ENCODE measurements around the gene TRIP12. TPM values are rescaled to one million over a fixed set of nuclear protein-coding genes. Genes with fewer than 3 reads are reported as not detected.

Gene TRIP12
- 160 TPM for total RNA-seq (2013)
- polyA plus RNA-seq (10 to 100 TPM; 22.2 to 56.7 (median 44.0) TPM), polyA minus RNA-seq (92.8 and 136 TPM in 2 replicates), total RNA-seq (270 to 609 (median 366) reads per million in 11 experiments)

DNA sequence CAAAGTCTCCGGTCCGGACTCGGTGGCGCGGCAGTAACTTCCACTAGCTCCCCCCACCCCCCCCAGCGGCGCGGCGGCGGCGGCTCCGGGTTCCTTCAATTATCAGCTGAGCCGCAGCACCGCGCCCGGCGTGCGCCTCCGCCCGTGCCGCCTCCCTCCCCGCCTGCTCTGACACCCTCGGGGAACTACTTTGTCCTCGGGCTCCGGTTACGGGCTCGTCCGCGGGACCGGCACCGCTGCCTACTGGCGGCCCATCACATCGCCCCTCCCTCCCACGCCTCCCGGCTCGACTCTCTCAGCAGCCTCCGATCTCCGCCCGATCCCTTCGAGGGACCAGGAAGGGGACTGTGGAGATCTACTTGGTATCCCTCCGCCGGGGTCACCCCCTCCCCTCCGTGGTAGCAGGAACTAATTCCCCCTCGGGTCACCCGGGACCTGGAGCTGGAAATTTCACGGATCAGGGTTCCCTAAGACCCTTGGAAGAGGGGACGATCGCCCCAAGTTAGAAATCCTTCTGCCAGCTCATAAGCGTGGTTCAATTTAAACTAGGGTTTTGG lies at the start of gene TRIP12:
TRIP12 (minus strand) TSS at position 118 of the 557 bp plus-strand sequence. CDS start 41,930 bp downstream, outside the sequence.
- intact Hi-C loops (cut with micrococcal nuclease): loop anchor here in 1 of 2 donors (10.0 kb wide), 1 partner anchor 403 kb away; the partner anchor contains the start of gene SP140L
- Histone ChIP-seq H3K4me3 (replicated peaks in 1 of 3; ENCODE audit: low read depth in 2 of 3, low read length in 3 of 3) (peak within 1 kb of the TSS; percentile 39 to 99 (median 88)), H2AFZ (ENCODE audit: insufficient read depth, low read depth, low read length, poor library complexity, severe bottlenecking) (peak within 1 kb of the TSS; percentile 100), H3K9ac (ENCODE audit: insufficient read depth, low read length, poor library complexity, severe bottlenecking) (peak within 1 kb of the TSS; percentile 91), H3K36me3 (replicated peaks in 1 of 2; ENCODE audit: control insufficient read depth in 1 of 2, insufficient read depth in 2 of 2, low read length in 2 of 2) (peaks cover 5 to 11% of the 10 kb centered on the region in 2 donors), H3K27me3 (ENCODE audit: control insufficient read depth in 2 of 2, insufficient read depth in 2 of 2, low read length in 2 of 2) (no peaks in the 10 kb centered on the region), H3K4me1 (ENCODE audit: control insufficient read depth in 1 of 2, insufficient read depth in 2 of 2, low read length in 2 of 2) (peaks cover 18 to 30% of the 10 kb centered on the region in 2 donors), H3K27ac (ENCODE audit: low read depth in 1 of 2, low read length in 2 of 2) (peak within 1 kb of the TSS; percentile 94 to 95), H3K9me3 (replicated peaks in 1 of 2; ENCODE audit: control insufficient read depth in 1 of 2, insufficient read depth in 1 of 2, low read length in 2 of 2) (no peaks in the 10 kb centered on the region), H3K79me2 (ENCODE audit: insufficient read depth, low read length) (peaks cover 48% of the 10 kb centered on the region), H4K20me1 (ENCODE audit: insufficient read depth, low read length) (peaks cover 41% of the 10 kb centered on the region), H3K4me2 (replicated peaks; ENCODE audit: extremely low read depth, low read length, poor library complexity, severe bottlenecking) (peak within 1 kb of the TSS; percentile 97)
- H3K4me1 Mint-ChIP-seq: peaks cover 39% of the 10 kb centered on the region
- no peaks in the 10 kb centered on the region for H3K9me3 Mint-ChIP-seq
- H3K27me3 Mint-ChIP-seq (ENCODE audit: low read depth in 3 of 3): no peaks in the 10 kb centered on the region
- peak; percentile 83 to 92 (median 86) for DNase-seq
- WGBS (ENCODE audit: insufficient coverage): 0% methylated on average over 38 of the region's 49 CpGs
- H3K4me3 Mint-ChIP-seq: peak within 1 kb of the TSS; percentile 99
- peaks cover 10 to 13% of the 10 kb centered on the region in 2 donors for H3K36me3 Mint-ChIP-seq
- peak within 1 kb of the TSS; percentile 96 to 99 (median 98) for H3K27ac Mint-ChIP-seq
- TF ChIP-seq, protein P1, sequence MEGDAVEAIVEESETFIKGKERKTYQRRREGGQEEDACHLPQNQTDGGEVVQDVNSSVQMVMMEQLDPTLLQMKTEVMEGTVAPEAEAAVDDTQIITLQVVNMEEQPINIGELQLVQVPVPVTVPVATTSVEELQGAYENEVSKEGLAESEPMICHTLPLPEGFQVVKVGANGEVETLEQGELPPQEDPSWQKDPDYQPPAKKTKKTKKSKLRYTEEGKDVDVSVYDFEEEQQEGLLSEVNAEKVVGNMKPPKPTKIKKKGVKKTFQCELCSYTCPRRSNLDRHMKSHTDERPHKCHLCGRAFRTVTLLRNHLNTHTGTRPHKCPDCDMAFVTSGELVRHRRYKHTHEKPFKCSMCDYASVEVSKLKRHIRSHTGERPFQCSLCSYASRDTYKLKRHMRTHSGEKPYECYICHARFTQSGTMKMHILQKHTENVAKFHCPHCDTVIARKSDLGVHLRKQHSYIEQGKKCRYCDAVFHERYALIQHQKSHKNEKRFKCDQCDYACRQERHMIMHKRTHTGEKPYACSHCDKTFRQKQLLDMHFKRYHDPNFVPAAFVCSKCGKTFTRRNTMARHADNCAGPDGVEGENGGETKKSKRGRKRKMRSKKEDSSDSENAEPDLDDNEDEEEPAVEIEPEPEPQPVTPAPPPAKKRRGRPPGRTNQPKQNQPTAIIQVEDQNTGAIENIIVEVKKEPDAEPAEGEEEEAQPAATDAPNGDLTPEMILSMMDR (IDR thresholded peaks at IDR 0.05): no peak

DNA sequence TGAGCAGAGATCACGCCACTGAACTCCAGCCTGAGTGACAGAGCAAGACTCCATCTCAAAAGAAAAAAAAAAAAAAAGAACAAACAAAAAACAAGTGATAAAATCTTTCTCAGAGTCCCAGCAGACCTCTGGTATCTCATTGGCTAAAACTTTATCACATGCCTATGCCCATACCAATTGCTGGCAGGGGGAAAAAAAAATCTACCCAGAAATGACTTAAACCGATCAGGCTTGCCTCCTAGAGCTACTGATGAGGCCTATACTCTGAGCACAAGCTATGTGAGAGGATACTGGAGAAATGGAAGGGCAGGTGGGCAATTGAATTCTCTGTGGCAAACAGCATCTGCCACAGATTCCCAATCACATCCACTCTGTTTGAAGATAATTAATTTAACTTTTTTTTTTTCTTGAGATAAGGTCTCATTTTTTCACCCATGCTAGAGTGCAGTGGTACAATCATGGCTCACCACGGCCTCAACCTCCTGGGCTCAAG lies 49.5 kb upstream of the TRIP12 start:
- Histone ChIP-seq H3K9me3 (replicated peaks in 1 of 2; ENCODE audit: control insufficient read depth in 1 of 2, insufficient read depth in 1 of 2, low read length in 2 of 2) (no peaks in the 10 kb centered on the region), H3K79me2 (ENCODE audit: insufficient read depth, low read length) (no peaks in the 10 kb centered on the region), H2AFZ (ENCODE audit: insufficient read depth, low read depth, low read length, poor library complexity, severe bottlenecking) (no peak overlapping the region), H3K9ac (ENCODE audit: insufficient read depth, low read length, poor library complexity, severe bottlenecking) (no peak overlapping the region), H4K20me1 (ENCODE audit: insufficient read depth, low read length) (no peaks in the 10 kb centered on the region), H3K4me1 (ENCODE audit: control insufficient read depth in 1 of 2, insufficient read depth in 2 of 2, low read length in 2 of 2) (no peaks in the 10 kb centered on the region), H3K27me3 (ENCODE audit: control insufficient read depth in 2 of 2, insufficient read depth in 2 of 2, low read length in 2 of 2) (no peaks in the 10 kb centered on the region), H3K36me3 (replicated peaks in 1 of 2; ENCODE audit: control insufficient read depth in 1 of 2, insufficient read depth in 2 of 2, low read length in 2 of 2) (no peaks in the 10 kb centered on the region), H3K27ac (ENCODE audit: low read depth in 1 of 2, low read length in 2 of 2) (no peak overlapping the region), H3K4me3 (replicated peaks in 1 of 3; ENCODE audit: low read depth in 2 of 3, low read length in 3 of 3) (no peak overlapping the region), H3K4me2 (replicated peaks; ENCODE audit: extremely low read depth, low read length, poor library complexity, severe bottlenecking) (no peak overlapping the region)
- DNase-seq: no peak
- TF ChIP-seq, protein P1 (IDR thresholded peaks at IDR 0.05): no peak
- no CpG with 5 or more reads among the region's 3 CpGs for WGBS (ENCODE audit: insufficient coverage)
- Mint-ChIP-seq H3K9me3 (peaks cover 0 to 2% (median 0%) of the 10 kb centered on the region in 7 donors), H3K27me3 (ENCODE audit: low read depth in 3 of 3) (peaks cover 0 to 2% (median 0%) of the 10 kb centered on the region in 3 donors), H3K4me3 (no peak overlapping the region), H3K4me1 (no peaks in the 10 kb centered on the region), H3K27ac (no peak overlapping the region), H3K36me3 (no peaks in the 10 kb centered on the region)
- intact Hi-C loops (cut with micrococcal nuclease): no loop called here
